ENCODE measurements around the gene RFWD3.
"Not testable (repeated sequence)": the region's sequence is repeated elsewhere in the genome, so short reads cannot be mapped to it uniquely, and the experiment has no call there.

RFWD3 gene, protein sequence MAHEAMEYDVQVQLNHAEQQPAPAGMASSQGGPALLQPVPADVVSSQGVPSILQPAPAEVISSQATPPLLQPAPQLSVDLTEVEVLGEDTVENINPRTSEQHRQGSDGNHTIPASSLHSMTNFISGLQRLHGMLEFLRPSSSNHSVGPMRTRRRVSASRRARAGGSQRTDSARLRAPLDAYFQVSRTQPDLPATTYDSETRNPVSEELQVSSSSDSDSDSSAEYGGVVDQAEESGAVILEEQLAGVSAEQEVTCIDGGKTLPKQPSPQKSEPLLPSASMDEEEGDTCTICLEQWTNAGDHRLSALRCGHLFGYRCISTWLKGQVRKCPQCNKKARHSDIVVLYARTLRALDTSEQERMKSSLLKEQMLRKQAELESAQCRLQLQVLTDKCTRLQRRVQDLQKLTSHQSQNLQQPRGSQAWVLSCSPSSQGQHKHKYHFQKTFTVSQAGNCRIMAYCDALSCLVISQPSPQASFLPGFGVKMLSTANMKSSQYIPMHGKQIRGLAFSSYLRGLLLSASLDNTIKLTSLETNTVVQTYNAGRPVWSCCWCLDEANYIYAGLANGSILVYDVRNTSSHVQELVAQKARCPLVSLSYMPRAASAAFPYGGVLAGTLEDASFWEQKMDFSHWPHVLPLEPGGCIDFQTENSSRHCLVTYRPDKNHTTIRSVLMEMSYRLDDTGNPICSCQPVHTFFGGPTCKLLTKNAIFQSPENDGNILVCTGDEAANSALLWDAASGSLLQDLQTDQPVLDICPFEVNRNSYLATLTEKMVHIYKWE

DNA sequence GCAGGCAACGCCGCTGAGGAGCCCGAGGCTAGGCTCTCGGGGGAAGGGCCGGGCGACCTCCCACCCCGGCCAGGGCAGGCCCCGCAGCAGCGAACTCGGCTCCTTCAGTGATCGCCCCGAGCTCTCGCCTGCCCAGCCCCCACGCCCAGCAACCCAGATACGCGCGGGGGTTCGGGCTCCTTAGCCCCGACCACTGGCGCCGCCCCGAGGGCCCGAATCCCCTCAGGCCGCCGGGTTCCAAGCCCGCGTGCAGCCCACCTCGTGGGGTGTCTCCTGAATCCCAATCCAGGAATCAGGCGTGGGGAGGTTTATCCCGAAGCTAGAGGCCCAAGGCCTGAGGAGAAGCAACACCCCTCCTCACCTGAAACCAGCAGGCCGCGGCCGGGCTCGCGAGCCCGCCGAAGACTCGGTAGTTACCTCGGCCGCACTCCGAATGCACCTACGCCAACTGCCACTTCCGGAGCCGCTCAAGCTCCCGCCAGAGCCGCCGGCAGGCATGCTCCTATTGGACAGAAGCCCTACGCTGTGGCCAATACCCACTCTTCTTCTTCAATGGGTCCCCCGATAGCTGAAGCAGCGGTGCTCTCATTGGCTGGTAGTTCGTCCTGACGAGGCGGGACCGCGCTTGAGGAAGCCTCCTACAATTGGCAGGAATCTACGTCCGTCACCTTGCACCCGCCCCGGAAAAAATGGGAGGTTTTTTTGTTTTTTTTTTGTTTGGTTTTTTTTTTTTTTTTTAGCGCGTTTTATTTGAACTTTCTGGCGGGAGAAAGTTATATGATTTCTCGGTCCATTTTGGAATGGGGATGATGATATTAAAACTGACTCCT is at the start of gene RFWD3:
Gene RFWD3, minus strand, starts transcription at position 453 of the 830 bp plus-strand sequence. CDS start 5,428 bp downstream, outside the sequence.
- peak; percentile 95 for DNase-seq (ENCODE audit: low read depth)

DNA sequence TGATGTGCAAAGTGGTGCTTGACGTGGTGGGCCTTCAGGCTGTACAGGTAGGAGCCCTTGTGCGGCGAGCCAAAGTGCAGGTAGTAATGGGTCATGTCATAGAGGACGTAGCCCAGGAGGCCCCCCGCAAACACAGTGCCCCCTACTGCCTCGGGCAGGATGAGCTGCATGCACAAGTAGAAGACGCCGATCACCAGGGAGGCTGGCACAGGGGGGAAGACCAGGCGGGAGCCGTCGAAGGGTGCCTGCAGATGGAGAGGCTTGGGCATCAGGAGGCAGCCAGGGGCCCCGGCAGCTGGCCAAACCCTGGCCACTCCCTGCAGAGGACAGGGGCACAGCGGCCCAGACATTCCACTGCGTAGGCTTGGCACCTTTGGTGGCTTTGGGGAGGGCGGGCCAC is 49.7 kb upstream of the RFWD3 start:
- no peak for DNase-seq (ENCODE audit: low read depth)

DNA sequence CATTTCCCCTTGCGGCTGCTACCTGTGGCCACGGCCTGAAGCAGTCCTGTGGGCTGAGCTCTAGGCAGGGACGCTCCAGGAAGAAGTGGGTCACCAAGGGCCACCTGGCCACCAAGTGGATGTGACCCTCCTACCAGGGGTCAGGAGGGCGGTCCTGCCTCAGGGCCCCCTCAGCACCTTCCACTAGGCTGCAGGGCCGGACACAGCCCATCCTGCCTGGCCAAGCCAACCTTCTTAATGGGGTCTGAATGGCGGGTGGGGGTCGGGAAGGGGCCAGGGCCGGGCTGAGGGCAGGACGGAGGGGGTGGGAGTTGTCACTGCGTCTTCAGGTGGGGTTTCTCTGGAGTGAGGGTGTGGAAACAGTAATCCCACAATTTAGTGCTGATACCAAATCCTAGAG is 47.2 kb upstream of the RFWD3 start:
- DNase-seq (ENCODE audit: low read depth): no peak

DNA sequence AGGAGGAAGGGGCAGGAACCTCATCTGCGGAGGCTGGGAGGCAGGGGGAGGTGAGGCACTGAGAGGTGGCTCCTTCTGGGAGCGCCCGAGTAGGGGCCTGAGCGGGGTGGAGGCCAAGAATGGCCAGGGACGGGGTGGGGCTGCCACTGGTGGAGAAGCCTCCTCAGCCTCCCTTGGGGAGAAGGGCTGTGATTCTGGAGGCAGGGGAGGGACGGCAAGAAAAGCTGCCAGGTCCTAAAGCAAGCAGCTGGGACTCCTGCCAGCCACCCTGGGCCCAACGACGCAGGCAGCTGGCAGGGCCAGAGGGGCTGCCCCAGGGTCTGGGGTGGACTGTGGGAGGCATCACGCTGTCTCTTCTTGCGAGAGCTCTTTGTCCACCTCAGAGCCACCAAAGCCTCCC is 46.6 kb upstream of the RFWD3 start:
- no peak for DNase-seq (ENCODE audit: low read depth)

DNA sequence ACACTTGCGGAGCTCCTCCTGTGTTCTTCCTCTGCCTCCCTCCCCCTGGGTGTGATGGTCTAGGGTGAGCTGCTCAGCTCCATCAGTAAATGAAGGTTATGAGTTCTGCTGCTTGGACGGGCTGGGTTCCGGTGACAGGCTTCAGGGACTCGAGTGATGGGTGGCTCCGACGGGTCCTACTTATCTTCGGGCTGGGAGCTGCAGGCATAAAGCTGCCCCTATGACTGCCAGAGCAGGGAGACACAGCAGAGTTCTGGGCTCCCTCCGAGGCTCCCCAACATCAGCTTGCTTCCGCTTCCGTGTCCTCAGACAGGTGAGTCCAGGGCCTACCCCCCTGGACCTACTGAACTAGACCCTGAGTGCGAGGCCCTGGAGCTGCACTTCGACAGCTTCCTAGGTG is 45.3 kb upstream of the RFWD3 start:
- no peak for DNase-seq (ENCODE audit: low read depth)

DNA sequence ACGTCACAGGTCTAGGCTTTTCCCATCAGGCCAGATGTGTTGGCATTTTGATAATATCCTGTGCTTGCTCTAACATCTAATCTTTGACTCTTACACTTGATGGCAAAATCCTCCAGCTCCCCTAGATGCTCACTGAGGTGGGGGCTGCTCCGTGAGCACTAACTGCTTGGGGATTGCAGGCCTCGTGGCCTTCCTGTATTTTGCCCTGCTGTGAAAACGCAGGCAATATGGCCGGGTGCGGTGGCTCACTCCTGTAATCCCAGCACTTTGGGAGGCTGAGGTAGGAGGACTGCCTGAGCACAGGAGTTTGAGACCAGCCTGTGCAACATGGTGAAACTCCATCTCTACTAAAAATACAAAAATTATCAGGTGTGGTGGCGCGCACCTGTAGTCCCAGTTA is 43.7 kb upstream of the RFWD3 start:
- no peak for DNase-seq (ENCODE audit: low read depth)

DNA sequence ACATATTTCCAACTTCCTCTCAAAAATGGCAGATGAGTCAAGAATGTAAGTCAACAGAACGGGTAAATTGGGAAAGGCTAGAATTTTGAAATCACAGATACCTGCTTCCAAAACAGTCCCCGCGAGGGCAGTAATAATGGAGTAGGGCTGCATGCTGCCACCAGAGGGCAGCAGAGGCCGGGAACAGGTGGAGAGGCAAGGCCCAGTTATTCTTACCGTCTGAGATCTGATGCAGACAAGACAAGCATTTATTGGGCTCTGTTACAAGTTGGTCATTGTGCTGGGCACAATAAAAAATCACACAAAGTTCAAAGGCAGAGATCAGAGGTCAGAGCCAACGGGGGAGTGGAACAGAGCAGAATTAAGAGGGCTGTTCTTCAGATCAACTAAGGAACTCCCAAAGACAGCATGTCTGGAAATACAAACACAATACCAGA is 42.8 kb upstream of the RFWD3 start:
- peak; percentile 71 for DNase-seq (ENCODE audit: low read depth)

DNA sequence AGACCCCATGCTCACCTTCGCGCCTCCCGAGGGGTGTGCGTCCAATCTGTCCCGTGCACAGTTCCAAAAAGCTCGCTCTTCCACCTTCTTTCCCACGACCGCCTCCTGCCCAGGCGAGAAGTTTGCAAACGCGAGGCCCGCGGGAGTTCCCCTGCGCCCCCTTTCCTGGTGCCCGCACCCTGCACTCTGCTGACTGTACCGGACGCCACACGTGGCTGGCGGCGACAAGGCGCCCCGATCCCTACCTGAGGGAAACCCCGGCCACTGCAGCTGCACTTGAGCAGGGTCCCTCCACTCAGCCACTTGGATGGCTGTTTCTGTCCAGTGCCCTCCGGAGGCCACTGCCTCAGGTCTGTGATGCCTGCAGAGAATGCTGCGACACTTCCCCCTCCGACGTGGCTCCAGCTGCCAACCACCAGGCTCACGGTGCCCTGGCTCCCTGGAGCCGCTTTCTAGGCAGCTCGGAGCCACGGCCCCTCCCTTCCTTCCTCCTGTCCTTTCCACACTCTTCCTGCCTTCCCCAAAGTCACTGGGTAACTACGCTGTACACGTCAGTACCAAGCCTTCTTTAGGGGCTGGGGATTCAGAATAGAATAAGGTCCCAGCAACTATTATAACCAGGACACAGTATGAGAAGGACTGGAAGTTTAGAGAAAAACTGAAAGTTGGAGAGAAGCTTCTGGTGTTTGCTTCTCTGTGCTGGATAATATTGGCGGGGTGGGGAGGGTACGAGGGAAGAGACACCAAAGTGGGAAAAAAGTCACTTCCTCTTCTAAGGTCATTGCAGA is 34.0 kb upstream of the RFWD3 start, which contains the start of gene MLKL:
Gene MLKL, minus strand, starts transcription at position 425 of the 788 bp plus-strand sequence. CDS start 5,105 bp downstream, outside the sequence.
- DNase-seq (ENCODE audit: low read depth): peak; percentile 52

DNA sequence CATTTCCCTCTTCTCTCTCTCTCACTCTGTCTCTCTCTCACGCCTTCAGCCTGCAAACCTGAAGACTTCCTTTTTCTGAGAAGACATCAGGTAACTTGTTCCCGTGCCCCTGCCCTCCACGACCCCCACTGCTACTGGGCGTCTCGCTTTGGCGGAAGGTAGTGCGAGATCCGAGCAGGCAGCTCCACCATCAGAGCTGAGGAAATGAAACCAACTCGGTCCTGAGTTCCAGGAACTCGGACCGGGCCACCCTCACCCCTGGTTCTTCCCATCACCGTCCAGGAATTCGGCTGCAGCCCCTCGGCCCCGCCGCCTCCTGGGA is 33.4 kb upstream of the RFWD3 start:
- no peak for DNase-seq (ENCODE audit: low read depth)

DNA sequence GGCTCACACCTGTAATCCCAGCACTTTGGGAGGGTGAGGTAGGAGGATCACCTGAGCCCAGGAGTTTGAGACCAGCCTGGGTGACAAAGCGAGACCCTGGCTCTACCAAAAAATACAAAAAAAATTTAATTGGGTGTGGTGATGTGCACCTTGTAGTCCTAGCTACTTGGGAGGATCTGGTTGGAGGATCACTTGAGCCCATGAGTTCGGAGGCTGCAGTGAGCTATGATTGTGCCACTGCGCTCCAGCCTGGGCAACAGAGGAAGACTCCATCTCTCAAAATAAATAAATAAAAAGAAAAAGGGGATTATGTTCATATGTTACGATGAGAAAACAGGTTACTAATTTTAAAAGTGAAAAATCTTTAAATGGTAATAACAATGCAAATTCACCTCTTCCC is 33.0 kb upstream of the RFWD3 start:
- no peak for DNase-seq (ENCODE audit: low read depth)

DNA sequence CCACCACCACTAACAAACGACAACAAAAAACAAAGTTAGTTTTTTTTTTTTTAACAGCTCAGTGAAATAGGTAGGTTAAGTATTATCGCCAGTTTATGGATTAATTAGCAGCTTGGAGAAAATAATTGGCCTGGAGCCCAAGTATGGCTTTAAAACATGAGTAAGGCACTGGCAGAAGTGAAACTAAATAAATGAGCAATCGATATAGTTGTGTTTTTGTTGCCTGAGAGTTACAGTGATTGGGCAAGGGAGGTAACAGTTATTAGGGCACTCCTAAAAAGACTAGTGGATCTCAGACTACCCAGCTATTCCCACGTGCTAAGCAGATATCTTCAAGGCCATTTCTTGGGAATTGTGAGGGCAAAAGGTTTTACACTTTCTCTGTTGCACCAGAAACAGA is 31.5 kb upstream of the RFWD3 start:
- no peak for DNase-seq (ENCODE audit: low read depth)

DNA sequence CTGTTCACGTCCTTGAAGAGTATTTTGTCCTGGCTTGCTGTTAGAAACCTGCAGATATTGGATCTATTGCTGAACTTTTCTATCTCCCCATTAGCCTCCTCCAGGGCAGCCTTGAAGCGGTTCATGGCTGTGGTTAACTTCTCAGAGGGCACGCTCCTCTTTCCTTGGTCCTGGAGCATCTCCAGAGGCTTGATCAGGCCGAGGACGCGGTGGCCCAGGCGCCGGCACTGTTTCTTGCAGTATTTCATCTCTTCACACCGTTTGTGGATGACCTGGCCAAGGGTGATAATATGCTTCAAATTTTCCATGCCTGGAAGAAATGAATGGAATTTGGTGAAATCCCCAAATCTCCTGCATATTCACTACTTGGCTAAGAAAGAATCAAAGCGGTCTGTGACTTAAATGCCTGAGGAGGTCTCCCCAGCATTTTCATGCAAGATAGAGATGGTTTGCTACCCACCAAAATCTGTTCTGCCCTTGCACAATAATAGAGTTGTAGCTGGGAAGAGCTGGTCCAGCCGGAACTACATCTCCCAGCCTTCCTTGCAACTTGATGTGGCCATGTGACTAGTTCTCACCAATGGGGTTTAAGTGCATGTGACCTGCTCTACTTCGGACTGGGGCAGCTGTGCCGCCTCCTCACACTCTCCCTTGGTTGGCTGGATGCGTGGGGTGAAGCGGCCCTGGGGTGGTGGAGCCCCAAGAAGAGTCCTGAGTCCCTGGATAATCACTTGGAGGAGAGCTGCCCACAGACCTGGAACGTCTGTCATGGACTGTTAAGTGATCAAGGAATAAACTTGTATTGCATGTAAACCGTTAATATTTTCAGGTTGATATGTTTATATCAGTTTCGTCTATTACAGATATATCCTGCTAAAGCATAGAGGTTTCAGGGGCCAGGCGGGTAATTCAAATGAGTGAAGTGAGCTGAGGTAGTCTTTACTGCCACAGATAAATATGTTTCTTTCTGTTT is 29.1 kb upstream of the RFWD3 start:
- DNase-seq (ENCODE audit: low read depth): peak; percentile 33

DNA sequence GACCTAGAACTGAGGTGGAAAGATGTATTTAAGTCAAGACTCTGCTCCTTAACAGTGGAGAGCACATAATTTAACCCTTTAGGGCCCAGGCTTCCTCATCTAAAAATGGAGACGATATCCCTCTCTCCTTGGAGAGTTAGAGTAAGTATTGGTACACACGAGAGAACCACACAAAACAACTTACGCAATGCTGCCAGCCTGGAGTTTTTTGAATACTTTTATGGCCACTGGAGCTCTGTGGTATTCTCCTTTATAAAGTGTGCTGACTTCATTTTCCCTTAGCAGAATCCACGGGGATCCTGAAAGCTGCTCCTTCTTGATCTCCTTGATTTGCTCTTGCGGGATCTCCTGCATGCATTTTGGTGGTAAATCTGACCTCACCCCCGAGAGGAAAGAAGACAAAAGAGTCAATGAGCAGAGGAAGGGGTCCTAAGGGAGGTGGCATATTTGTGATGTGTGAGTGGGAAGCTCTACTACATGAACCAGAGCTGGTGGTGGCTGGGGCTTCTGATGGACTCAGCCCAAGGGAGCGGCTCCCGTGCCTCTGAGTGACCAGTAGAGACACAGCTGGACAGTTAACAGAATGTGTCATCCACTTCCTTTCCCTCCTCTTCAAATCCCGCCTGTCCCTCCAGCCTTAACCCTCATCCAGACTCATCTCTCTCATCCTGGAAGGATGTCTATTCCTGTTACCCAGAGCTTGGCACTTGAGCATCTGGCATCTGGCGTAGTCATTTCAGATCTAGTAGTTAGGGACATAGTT is 24.6 kb upstream of the RFWD3 start:
- DNase-seq (ENCODE audit: low read depth): no peak

DNA sequence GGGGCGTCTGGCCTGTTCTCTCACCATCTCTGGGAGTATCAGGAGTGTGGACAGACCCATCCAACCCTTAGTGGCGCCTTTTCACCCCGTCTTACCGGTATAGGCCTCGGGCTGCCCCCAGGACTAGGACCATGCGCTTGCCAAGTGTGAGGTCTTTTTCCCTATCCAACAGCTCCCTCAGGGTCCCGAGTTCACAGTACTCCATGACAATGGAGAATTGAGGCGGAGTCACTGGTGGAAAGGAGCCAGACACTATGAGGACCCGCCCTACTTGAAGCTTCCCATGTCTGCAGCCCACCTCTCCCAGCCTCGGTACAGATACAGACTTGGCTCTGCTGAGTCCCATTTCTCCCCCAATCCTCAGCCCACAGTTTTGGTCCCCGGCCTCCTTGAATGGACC is 15.9 kb upstream of the RFWD3 start:
- no peak for DNase-seq (ENCODE audit: low read depth)

DNA sequence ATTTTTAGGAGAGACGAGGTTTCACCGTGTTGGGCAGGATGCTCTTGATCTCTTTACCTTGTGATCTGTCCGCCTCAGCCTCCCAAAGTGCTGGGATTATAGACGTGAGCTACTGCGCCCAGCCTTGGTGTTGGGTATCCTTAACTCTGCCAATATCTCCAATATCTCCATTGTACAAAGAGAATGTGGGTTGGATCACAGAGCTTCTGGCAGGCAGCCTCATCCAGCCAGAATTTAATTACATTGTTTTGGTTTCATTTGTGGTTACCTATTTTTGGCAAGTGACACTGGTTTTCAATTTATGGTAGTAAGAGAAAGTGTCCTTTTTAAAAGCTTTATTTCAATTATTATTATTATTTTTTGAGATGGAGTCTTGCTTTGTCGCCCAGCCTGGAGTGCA is 14.0 kb upstream of the RFWD3 start:
- no peak for DNase-seq (ENCODE audit: low read depth)

DNA sequence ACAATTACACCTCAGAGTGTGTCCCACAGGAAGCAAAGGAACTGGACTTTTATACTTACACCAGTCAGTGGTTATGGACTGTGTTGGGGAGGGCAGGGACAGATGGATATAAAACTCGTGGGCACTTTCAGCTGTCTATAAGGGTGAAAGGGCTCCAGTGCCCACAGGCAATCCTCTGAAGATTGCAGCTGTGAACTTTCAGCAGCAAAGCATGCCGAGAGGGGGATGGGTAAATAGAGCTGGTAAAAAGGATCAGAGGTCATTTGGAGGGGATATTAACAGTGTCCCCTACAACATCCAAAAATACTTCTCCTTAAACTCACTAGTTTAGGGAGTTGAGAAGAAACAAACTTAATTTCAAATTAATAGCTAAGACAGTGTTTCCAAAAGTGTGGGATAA is 13.3 kb upstream of the RFWD3 start:
- DNase-seq (ENCODE audit: low read depth): no peak

DNA sequence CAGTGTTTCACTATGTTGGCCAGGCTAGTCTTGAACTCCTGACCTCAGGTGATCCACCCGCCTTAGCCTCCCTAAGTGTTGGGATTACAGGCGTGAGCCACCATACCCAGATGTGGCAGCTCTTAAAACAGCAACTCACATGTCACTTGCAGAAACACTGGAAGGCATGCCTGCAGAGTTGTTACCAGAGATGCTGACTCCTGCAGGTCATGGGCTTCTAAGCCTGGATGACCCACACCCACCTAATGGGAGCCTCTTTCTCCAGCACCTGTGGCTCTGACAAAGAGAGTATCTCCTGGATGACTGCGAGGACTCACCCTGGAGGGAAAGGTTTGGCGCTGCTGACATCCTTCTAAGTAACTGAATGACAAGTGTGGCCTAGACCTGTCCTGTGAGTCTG is 11.2 kb upstream of the RFWD3 start:
- DNase-seq (ENCODE audit: low read depth): no peak

DNA sequence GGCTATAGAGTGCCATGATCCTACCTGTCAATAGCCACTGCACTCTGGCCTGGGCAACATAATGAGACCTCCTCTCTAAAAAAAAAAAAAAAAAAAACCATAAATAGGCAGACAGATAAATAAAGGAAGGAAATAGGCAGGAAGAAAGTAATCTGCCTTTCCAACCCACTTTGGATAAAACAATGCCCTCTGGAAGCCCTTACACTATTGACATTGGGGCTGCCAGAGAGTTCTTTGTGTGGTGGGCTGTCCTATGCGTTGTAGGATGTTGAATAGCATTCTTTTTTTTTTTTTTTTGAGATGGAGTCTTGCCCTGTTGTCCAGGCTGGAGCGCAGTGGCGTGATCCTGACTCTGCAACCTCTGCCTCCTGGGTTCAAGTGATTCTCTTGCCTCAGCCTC is 7.2 kb upstream of the RFWD3 start:
- DNase-seq (ENCODE audit: low read depth): no peak

DNA sequence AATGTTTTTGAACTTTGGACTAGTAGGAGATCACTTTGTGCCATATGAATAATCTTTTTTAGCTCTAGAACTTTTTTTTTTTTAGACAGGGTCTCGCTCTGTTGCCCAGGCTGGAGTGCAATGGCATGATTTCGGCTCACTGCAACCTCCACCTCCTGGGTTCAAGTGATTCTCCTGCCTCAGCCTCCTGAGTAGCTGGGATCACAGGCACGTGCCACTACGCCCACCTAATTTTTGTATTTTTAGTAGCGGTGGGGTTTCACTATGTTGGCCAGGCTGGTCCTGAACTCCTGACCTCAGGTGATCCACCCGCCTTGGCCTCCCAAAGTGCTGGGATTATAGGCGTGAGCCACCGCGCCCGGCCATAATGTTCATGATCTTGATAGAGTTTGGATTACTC is 2.2 kb upstream of the RFWD3 start:
- DNase-seq (ENCODE audit: low read depth): not testable (repeated sequence)

DNA sequence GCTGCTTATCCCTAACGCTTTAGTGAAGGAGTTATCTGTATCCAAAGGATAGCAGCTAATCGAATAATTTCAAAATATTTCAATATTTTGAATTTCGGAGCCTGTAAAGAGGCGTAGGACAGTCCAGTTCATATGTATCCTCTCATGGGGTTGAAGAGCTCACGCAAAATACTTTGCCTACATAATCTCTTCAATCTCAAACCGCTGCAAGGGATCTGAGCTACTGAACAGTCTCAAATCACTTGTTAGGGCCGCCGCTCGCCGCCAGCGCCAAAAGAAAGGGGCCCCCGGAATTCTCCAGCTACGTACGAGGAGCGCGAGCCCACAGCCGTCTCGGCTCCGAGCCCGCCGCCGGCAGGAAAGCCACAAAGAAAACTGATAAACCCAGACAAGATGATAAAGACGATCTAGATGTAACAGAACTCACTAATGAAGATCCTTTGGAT is 601 bp upstream of the RFWD3 start:
- no peak for DNase-seq (ENCODE audit: low read depth)
